IMR-90 (cell line): ENCODE data around the gene ROBO3. TPM values are rescaled to one million over a fixed set of nuclear protein-coding genes. Genes with fewer than 3 reads are reported as not detected.

Experiments
- ATAC-seq: fragments of 200-7000 bp; cut with Tn5 transposase; 2 replicates; pipeline ENCODE4 v1.9.1; 2020; ENCODE audit warnings: low read depth, mild to moderate bottlenecking, moderate library complexity
- BruUV-seq: library from RNA; stranded (reverse); fragments of 400-500 nt; replicated peaks from 2 replicates; lab custom pipeline; 2021; lab: Mats Ljungman, UMichigan
- CTCF ChIA-PET: fragments of 300-600 bp; formaldehyde crosslinking; extraction: SDS; loops from one replicate; lab custom pipeline; 2021; ENCODE audit warnings: antibody characterized with exemption; lab: Yijun Ruan, JAX
- POLR2A ChIA-PET: fragments of 300-600 bp; sonication (Branson Sonifier 250); formaldehyde crosslinking; loops from one replicate; lab custom pipeline; 2022; ENCODE audit warnings: antibody characterized with exemption; ENCODE audit not compliant: unreplicated experiment; lab: Charles Lee
- DNase-seq: peaks from one replicate; pipeline ENCODE4 v3.0.0; 2013
- H2AFZ ChIP-seq: replicated peaks from 2 replicates; pipeline ENCODE3; 2013; ENCODE audit warnings: low read length, mild to moderate bottlenecking; ENCODE audit not compliant: poor library complexity
- H2AK5ac ChIP-seq: 2 replicates; pipeline ENCODE4 v1.6.1; 2013; ENCODE audit warnings: low read depth, low read length, inconsistent platforms
- H2AK9ac ChIP-seq: replicated peaks from 2 replicates; pipeline ENCODE3; 2013; ENCODE audit warnings: mild to moderate bottlenecking, low read depth, low read length, moderate library complexity; ENCODE audit not compliant: poor library complexity
- H2BK120ac ChIP-seq: 2 replicates; pipeline ENCODE4 v1.6.1; 2013; ENCODE audit warnings: low read depth, low read length, inconsistent platforms
- H2BK15ac ChIP-seq: 3 replicates; pipeline ENCODE4 v1.6.1; 2013; ENCODE audit warnings: low read depth, low read length, inconsistent platforms
- H2BK20ac ChIP-seq: 2 replicates; pipeline ENCODE4 v1.6.1; 2013; ENCODE audit warnings: low read depth, mild to moderate bottlenecking, inconsistent platforms, low read length, moderate library complexity
- H2BK5ac ChIP-seq: 2 replicates; pipeline ENCODE4 v1.6.1; 2013; ENCODE audit warnings: mild to moderate bottlenecking, low read depth, low read length, inconsistent platforms; ENCODE audit not compliant: poor library complexity, severe bottlenecking
- H3K14ac ChIP-seq: replicated peaks from 2 replicates; pipeline ENCODE4 v1.6.1; 2013; ENCODE audit warnings: low read depth, low read length, inconsistent platforms
- H3K18ac ChIP-seq: 2 replicates; pipeline ENCODE4 v1.6.1; 2013; ENCODE audit warnings: low read depth, low read length, control low read depth
- H3K23ac ChIP-seq: 2 replicates; pipeline ENCODE4 v1.6.1; 2013; ENCODE audit warnings: low read depth, low read length, inconsistent platforms
- H3K27ac ChIP-seq: 2 replicates; pipeline ENCODE4 v1.5.1; 2013; ENCODE audit warnings: mild to moderate bottlenecking, control low read depth, low read length; ENCODE audit not compliant: insufficient read depth
- H3K27me3 ChIP-seq: 2 replicates; pipeline ENCODE4 v1.6.1; 2013; ENCODE audit warnings: low read length; ENCODE audit not compliant: control insufficient read depth, insufficient read depth
- H3K36me3 ChIP-seq: 2 replicates; pipeline ENCODE4 v1.6.1; 2013; ENCODE audit warnings: low read length, mixed read lengths; ENCODE audit not compliant: control insufficient read depth, insufficient read depth
- H3K4ac ChIP-seq: 2 replicates; pipeline ENCODE4 v1.6.1; 2013; ENCODE audit warnings: low read depth, low read length, inconsistent platforms
- H3K4me1 ChIP-seq: 2 replicates; pipeline ENCODE4 v1.6.1; 2013; ENCODE audit warnings: low read length, mixed read lengths; ENCODE audit not compliant: control insufficient read depth, insufficient read depth
- H3K4me2 ChIP-seq: 2 replicates; pipeline ENCODE4 v1.6.1; 2013; ENCODE audit warnings: low read depth, mild to moderate bottlenecking, control low read depth, low read length, moderate library complexity
- H3K4me3 ChIP-seq: 2 replicates; pipeline ENCODE4 v1.5.1; 2013; ENCODE audit warnings: low read depth, mild to moderate bottlenecking, control low read depth, low read length, moderate library complexity; ENCODE audit not compliant: insufficient read depth
- H3K56ac ChIP-seq: 2 replicates; pipeline ENCODE4 v1.6.1; 2013; ENCODE audit warnings: low read length, inconsistent platforms; ENCODE audit not compliant: insufficient read depth; ENCODE audit errors: extremely low read depth
- H3K79me1 ChIP-seq, 2 experiments: 2 replicates each; pipeline ENCODE4 v1.6.1; 2013; ENCODE audit warnings: low read length in 2 of 2, inconsistent platforms in 1 of 2, low read depth in 1 of 2
- H3K9ac ChIP-seq: 2 replicates; pipeline ENCODE4 v1.6.1; 2013; ENCODE audit warnings: low read depth, low read length, control low read depth
- H3K9me1 ChIP-seq: 2 replicates; pipeline ENCODE4 v1.6.1; 2013; ENCODE audit warnings: low read length, inconsistent platforms; ENCODE audit not compliant: insufficient read depth
- H3K9me3 ChIP-seq: 2 replicates; pipeline ENCODE4 v1.6.1; 2013; ENCODE audit warnings: low read length; ENCODE audit not compliant: control insufficient read depth, insufficient read depth
- H4K20me1 ChIP-seq: 2 replicates; pipeline ENCODE4 v1.6.1; 2013; ENCODE audit warnings: low read length, inconsistent platforms; ENCODE audit not compliant: insufficient read depth
- H4K5ac ChIP-seq: 2 replicates; pipeline ENCODE4 v1.6.1; 2013; ENCODE audit warnings: mild to moderate bottlenecking, low read depth, low read length, control low read depth
- H4K8ac ChIP-seq, 2 experiments: 2 replicates each; pipeline ENCODE4 v1.6.1; 2013; ENCODE audit warnings: low read depth in 2 of 2, low read length in 2 of 2, control low read depth in 1 of 2, inconsistent platforms in 1 of 2
- H4K91ac ChIP-seq: 2 replicates; pipeline ENCODE4 v1.6.1; 2013; ENCODE audit warnings: low read depth, low read length, inconsistent platforms; ENCODE audit not compliant: insufficient read depth
- BHLHE40 ChIP-seq: fragments of 150-350 bp; IDR thresholded peaks from 2 replicates; pipeline ENCODE4 v1.6.1; 2016; ENCODE audit warnings: mild to moderate bottlenecking, low read depth, low read length
- CEBPB ChIP-seq: IDR thresholded peaks from 2 replicates; pipeline ENCODE4 v1.6.1; 2012; ENCODE audit warnings: low read depth, low read length, improper control_type of control experiment
- FOS ChIP-seq: fragments of 150-350 bp; IDR thresholded peaks from 2 replicates; pipeline ENCODE4 v1.6.1; 2016; ENCODE audit warnings: low read depth, low read length
- MAZ ChIP-seq: IDR thresholded peaks from 2 replicates; pipeline ENCODE4 v1.6.1; 2012; ENCODE audit warnings: low read depth, mild to moderate bottlenecking, low read length, improper control_type of control experiment, moderate library complexity, borderline replicate concordance
- MXI1 ChIP-seq: IDR thresholded peaks from 2 replicates; pipeline ENCODE4 v1.6.1; 2012; ENCODE audit warnings: low read depth, mild to moderate bottlenecking, low read length, moderate library complexity, borderline replicate concordance
- RFX5 ChIP-seq: IDR thresholded peaks from 2 replicates; pipeline ENCODE4 v1.8.0; 2012; ENCODE audit warnings: low read depth, mild to moderate bottlenecking, low read length, moderate library complexity
- SMC3 ChIP-seq: fragments of 150-350 bp; IDR thresholded peaks from 2 replicates; pipeline ENCODE4 v1.6.1; 2016; ENCODE audit warnings: low read depth, mild to moderate bottlenecking, antibody characterized with exemption, low read length, moderate library complexity
- WGBS, 2 experiments: methylation state at CpG; one replicate each; pipeline versions ENCODE4 v1.1.5 to v1.1.7; 2013; ENCODE audit warnings: missing lambda C conversion rate in 2 of 2; ENCODE audit not compliant: insufficient read length in 1 of 2; ENCODE audit errors: extremely low coverage in 2 of 2; 5-methylcytosine and 5-hydroxymethylcytosine counted together
- dilution Hi-C: fragments of 300-500 bp; cut with HindIII; formaldehyde crosslinking; loops from one replicate; pipeline ENCODE4 v1.14.3; 2018; ENCODE audit warnings: low sequenced_read_pairs; ENCODE audit not compliant: unreplicated experiment
- in situ Hi-C: fragments of 300-500 bp; cut with MboI; formaldehyde crosslinking; loops from 3 replicates; pipeline ENCODE4 v1.14.3; 2019; ENCODE audit warnings: low sequenced_read_pairs, inconsistent platforms, mixed read lengths
- intact Hi-C: fragments of 100-400 bp; cut with micrococcal nuclease; formaldehyde crosslinking; loops from 2 replicates; pipeline ENCODE4 v1.10.0; 2022
- polyA plus RNA-seq, 3 experiments: library from polyadenylated mRNA; depleted of rRNA; stranded (reverse); fragments of >200 nt; gene quantifications; 2 replicates each; pipeline ENCODE4 v1.2.3, GENCODE V29; 2012; ENCODE audit warnings: low replicate concordance in 1 of 3
- total RNA-seq: library from RNA; depleted of rRNA; stranded (reverse); fragments of >200 nt; gene quantifications from 2 replicates; pipeline ENCODE4 v1.2.3, GENCODE V29; 2012

The ROBO3 gene
- total and polyA plus RNA-seq, 2 of the 4 experiments (the other 2 are of a cell fraction): 12.0 to 54.1 TPM

DNA sequence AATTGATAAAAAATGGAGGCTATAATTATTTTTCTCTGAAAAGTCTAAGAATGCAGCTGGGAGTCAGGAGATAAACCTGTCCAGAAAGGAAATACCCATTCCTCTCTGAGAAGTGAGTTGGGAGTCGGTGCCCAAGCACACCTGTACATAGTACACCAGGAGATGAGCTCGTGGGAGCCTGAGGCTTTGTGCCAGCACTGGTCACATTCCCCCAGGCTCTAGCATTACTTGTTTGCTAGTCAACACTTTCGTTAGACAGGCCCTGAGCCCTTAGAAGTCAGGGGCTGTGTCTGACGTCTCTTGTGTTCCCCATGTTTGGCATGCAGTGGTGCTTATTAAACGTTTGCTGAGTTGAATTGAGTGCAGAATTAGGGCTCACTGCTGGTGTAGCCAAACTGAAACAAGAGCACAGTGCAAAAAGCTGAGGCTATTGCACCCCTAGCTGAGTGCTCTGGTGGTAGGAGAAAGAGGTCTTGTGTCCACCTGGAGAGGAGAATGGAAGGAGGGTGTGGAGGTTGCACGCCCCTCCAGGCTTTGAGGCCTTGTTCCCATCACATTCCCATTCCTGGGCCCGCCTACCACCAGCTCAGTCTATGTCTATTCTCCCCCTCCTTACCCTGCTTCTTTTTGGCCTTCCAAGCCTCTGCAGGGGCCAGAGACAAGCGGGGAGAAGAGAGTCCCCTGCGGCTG, 25.6 kb downstream of the ROBO3 start:
- intact Hi-C loops: no loop called here
- dilution Hi-C loops: no loop called here
- ChIA-PET POLR2A (interaction anchor here (0.7 kb wide), 1 partner anchor 498 kb away, joined by 3 read pairs; no protein-coding TSS in a partner anchor), CTCF (interaction anchor here (0.6 kb wide), 1 partner anchor 1550 kb away, joined by 3 read pairs; no protein-coding TSS in a partner anchor)
- Histone ChIP-seq H3K14ac (no peak overlapping the region), H3K4ac (no peak overlapping the region), H3K4me1 (peaks cover 2% of the 10 kb centered on the region; the same call in 1 of the 2 replicates), H3K56ac (no peak overlapping the region), H2AFZ (no peak overlapping the region), H3K18ac (no peak overlapping the region), H2BK20ac (no peak overlapping the region), H3K9me3 (no peaks in the 10 kb centered on the region), H2AK5ac (no peak overlapping the region), H2AK9ac (no peak overlapping the region), H3K27ac (no peak overlapping the region), H3K27me3 (no peaks in the 10 kb centered on the region), H3K36me3 (no peaks in the 10 kb centered on the region), H3K4me3 (no peak overlapping the region), H4K5ac (no peak overlapping the region), H4K91ac (no peak overlapping the region), H2BK5ac (no peak overlapping the region), H2BK15ac (no peak overlapping the region), H3K9ac (no peak overlapping the region), H3K23ac (no peak overlapping the region), H3K79me1 (no peaks in the 10 kb centered on the region), H3K9me1 (0 out of 2 replicates have a peak, but pooled peaks cover 3% of the 10 kb centered on the region), H3K4me2 (no peak overlapping the region), H4K8ac (no peak overlapping the region), H2BK120ac (no peak overlapping the region), H4K20me1 (no peaks in the 10 kb centered on the region)
- WGBS, 2 experiments: 60% methylated on average over 4 of the region's 9 CpGs; no CpG with 5 or more reads in 1 of the 2 experiments
- ATAC-seq (no peak), DNase-seq (no peak)
- in situ Hi-C loops: no loop called here
- BruUV-seq: no TSS peak
- no peak for TF ChIP-seq FOS
- no peak for TF ChIP-seq MXI1
- no peak for TF ChIP-seq CEBPB
- TF ChIP-seq SMC3: no peak
- no peak for TF ChIP-seq MAZ
- no peak for TF ChIP-seq RFX5
- TF ChIP-seq BHLHE40: no peak
